ENCODE measurements around the gene CKS2.
"Not testable (repeated sequence)": the region's sequence is repeated elsewhere in the genome, so short reads cannot be mapped to it uniquely, and the experiment has no call there.

CKS2 gene

DNA sequence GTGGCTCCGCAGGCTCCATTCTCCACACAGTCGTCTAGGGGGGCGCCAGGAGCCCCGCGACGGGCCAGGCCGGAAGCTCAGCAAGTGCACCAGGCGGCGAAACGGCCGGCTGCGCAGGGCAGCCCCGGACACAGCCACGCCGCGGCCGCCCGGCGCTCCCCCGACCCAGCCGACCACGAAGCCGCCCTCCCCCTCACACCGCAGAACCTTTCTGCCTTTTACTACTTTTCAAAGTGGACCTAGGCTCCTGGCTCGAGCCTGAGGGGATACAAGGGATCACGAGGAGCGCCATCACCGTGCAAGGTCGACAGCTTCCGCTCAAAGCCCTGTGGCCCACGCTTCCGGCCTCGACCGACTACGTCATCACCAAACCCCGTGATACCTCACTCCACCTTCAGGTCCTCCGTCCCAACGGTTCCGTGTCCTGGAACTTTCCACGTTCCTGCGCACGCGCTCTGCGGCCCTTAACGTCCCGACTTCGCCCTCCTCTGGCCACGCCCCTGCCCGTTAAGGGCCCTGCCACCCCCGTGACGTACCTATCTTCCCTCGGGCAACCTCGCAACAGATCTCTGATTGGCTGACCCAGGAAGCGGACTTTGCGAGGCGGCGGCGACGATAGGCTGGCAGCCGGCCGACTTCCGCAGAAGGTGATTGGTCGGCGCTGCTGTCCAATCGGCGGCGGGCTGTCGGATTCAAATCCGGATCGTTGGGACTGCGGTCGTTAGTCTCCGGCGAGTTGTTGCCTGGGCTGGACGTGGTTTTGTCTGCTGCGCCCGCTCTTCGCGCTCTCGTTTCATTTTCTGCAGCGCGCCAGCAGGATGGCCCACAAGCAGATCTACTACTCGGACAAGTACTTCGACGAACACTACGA is at the start of gene CKS2:
Gene CKS2 (plus strand): TSS at position 721 of the 871 bp plus-strand sequence. CDS start 98 bp downstream, at position 819.
- peak; percentile 100 for DNase-seq (ENCODE audit: low read depth)

DNA sequence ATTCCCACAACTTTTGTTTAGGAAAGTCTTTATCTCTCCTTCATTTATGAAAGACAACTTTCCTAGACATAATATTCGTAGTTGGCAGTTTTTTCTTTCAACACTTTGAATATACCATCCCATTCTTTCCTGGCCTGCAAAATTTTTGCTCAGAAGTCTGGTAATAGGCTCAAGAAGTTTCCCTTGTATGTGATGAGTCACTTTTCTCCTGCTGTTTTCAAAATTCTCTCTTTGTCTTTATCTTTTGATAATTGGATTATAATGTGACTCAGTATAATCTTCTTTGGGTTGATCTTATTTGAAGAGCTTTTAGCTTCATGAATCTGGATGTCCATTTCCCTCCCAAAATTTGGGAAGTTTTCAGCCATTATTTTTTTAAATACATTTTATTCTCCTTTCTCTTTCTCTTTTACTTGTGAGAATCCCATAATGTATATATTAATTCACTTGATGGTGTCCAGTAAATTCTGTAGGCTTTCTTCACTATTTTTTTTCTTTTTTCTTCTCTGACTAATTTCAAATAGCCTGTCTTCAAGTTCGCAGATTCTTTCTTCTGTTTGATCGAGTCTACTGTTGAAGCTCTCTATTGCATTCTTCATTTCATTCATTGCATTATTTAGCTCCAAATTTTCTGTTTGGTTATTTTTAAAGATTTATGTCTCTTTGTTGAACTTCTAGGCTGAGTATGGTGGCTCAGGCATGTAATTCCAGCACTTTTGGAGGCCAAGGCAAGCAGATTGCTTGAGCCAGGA is 37.3 kb upstream of the CKS2 start:
- DNase-seq (ENCODE audit: low read depth): no peak

DNA sequence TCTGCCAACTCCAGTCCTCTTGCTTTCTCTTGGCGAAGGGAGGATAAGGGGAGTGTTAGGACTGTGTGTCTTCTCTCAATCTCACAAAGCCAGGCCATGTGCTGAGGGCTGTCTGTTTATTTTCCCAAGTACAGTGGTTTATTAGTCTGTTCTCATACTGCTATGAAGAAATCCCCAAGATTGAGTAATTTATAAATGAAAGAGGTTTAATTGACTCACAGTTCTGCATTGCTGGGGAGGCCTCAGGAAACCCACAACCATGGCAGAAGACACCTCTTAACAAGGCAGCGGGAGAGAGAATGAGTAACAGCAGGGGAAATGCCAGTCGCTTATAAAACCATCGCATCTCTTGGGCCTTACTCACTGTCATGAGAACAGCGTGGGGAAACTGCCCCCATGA is 36.2 kb upstream of the CKS2 start:
- DNase-seq (ENCODE audit: low read depth): no peak

DNA sequence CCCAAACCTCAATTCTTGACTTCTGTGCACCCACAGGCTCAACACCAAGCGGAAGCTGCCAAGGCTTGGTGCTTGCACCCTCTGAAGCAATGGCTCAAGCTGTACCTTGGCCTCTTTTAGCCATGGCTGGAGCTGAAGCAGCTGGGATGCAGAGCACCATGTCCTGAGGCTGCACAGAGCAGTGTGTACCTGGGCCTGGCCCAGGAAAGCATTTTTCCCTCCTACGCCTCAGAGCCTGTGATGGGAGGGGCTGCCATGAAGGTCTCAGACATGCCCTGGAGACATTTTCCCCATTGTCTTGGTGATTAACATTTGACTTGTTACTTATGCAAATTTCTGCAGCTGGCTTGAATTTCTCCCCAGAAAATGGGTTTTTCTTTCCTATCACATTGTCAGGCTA is 35.0 kb upstream of the CKS2 start:
- DNase-seq (ENCODE audit: low read depth): not testable (repeated sequence)

DNA sequence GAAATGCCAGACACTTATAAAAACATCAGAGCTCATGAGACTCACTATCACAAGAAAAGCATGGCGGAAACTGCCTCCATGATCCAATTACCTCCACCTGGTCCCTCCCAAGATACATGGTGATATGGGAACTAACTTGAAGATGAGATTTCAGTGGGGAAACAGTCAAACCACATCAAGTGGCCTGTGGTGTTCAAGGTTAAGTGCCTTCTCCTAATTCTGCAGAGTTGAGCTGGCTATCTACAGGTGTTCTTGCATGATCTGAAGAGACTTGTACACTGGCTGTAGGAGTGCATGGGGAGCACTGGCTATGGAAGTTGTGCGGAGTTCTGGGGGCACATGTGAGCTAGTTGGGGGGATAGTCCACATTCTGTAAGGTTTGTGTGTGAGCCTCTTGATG is 34.0 kb upstream of the CKS2 start:
- DNase-seq (ENCODE audit: low read depth): no peak

DNA sequence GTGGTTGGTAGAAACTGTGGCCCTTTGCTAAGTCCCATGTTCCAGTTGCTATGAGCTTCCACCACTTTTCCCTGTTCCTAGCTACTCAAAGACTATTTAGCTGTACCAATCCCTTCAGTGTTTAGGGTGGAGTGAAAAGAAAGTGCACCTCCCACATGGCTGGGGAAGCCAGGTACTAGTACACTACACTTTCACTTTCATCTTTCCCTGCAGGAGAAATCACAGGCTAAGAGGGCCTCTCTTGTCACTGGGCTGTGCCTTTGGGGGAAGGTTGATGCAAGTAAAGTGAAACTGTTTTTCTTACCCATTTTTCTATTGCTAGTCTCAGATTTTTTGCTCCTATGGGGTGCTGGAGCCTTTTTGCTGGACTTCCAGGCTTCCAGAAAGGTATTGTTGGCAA is 33.5 kb upstream of the CKS2 start:
- no peak for DNase-seq (ENCODE audit: low read depth)

DNA sequence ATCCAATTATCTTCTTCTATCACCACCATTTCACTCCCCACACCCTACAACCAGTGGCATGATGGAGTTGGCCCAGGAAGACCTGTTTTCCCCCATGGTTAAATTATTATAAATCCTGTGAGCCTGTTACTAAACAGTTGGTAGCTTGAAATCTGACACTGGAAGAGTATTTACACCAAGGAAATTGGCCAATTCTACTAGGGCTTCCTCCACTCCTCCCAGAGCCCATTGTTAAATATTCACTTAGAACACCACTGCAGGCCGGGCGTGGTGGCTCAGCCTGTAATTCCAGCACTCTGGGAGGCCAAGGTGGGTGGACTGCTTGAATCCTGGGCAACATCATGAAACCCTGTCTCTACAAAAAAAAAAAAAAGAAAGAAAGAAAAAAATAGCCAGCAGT is 32.4 kb upstream of the CKS2 start:
- no peak for DNase-seq (ENCODE audit: low read depth)

DNA sequence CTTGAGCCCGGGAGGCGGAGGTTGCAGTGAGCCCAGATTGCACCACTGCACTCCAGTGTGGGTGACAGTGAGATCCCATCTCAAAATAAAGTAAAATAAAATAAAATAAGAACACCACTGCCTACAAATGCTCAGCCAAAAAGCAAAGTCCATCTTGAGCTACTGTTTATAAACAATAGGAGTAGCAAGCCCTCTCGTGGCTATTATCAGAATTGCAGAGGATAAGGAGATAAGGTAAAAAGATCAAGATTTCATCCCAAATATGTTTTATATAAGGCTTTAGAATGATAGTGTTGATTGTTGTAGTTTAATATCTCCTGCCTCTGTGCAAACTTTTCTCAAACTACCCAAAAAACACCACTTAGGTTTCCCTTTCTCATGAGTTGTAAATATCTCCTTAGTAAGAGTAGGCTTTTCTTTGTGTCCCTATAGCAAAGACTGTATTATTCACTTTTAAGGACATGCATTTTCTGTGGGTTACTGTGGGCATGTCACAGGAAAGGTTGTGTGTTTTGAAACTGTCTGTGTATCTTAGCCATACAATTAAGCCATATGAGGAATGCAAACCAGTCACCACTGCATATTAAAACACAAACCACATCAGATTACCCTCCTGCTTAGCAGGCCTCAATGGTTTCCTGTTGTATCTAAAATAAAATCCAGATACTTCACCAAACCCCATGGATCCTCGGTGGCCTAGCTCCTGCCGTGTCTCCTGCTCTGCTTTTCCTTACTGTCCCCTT is 31.8 kb upstream of the CKS2 start:
- DNase-seq (ENCODE audit: low read depth): no peak

DNA sequence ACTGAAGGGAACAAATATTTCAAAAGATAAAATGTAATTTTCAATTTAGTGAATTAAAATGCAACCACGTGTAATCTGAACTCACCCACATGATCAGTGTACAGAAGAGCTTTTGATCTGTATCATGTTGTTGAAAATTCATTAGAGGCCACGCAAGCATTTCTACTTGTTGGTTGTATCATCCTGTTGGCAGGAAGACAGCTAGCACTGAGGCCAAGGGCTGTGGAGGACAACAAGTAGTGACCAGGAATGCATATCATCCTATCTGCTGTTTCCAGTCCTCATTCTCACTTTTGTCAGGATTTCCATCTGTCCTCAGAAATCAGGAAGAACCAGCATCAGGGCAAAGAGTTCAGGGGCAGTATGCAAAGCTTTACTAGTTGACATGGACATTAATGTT is 29.9 kb upstream of the CKS2 start:
- no peak for DNase-seq (ENCODE audit: low read depth)

DNA sequence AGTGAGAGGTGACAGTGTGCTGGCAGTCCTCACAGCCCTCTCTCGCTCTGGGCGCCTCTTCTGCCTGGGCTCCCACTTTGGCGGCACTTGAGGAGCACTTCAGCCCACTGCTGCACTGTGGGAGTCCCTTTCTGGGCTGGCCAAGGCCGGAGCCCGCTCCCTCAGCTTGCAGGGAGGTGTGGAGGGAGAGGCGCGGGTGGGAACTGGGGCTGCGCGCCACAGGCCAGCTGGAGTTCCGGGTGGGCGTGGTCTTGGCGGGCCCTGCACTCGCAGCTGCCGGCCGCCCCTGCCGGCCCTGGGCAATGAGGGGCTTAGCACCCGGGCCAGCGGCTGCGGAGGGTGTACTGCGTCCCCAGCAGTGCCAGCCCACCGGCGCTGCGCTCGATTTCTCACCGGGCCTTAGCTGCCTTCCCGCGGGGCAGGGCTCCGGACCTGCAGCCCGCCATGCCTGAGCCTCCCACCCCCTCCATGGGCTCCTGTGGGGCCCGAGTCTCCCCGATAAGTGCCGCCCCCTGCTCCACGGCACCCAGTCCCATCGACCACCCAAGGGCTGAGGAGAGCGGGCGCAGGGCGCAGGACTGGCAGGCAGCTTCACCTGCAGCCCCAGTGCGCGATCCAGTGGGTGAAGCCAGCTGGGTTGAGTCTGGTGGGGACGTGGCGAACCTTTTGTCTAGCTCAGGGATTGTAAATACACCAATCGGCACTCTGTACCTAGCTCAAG is 28.6 kb upstream of the CKS2 start:
- not testable (repeated sequence) for DNase-seq (ENCODE audit: low read depth)

DNA sequence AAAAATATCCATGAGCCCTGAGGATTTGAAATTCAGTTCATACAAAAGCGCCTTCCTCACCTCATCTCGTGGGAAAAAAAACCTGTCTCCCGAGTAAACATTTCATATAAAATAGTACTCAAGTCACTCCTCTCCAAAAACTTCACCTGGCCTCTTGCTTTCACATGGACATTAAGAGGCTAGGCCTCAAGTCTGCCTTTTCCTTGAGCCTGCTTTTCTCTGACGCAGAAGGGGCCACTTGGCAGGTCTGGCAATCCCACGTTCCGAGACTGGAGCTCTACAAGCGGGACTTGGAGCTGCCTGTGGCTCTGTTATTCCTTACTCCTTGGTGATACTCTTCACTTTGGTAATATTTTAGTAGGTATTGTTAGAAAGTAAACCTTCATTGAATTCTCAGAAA is 26.9 kb upstream of the CKS2 start:
- no peak for DNase-seq (ENCODE audit: low read depth)

DNA sequence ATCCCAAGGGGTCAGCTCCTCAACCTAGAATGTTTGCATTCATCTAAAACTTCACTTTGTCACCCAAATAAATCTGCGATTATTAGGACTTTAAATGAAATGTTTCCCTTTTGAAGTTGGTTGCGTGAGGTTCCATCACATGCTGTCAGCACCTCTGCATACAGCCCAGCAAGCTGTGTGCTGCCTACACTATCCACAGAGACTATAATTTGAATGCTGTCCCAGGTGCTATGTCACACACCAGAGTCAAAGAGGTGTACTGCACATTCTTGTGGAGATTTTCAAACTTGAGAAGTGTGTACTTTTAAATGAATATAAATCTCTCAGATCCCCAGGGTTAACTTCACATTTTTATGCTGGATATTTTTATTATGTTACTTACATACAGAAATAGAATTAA is 19.3 kb upstream of the CKS2 start:
- DNase-seq (ENCODE audit: low read depth): no peak

DNA sequence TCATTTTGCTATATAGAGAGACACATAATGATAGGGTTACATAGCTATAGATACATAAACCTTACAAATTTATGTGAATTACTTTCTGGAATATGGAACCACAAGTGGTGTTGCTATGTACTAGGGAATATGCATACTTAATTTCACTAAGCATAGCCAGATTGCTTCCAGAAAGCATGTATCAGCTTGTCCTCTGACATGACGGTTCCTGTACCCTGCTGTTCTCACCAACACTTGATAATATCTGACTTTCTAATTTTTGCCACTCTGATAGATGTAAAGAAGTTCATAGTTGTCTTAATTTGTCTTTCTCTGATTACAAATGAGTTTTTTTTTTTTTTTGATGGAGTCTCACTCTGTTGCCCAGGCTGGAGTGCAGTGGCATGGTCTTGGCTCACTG is 18.0 kb upstream of the CKS2 start:
- no peak for DNase-seq (ENCODE audit: low read depth)

DNA sequence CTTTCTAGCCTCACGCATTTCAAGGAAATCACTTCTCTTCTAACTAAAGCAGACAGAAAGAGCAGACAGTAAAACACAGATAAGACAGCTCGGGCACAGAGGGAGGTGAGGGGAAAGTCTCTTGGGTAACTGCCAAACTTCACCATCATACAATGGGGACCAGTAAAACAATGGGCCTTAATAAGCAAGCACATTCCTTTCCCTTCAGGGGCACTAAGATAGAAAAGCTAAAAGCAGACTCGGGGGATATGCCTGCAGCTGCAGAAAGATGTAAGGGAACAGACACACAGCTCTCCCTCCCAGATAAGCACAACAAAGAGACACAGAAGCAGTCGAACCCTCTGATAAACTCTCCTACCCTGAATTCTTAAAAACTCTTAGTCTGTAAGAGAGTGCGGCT is 15.6 kb upstream of the CKS2 start:
- DNase-seq (ENCODE audit: low read depth): no peak

DNA sequence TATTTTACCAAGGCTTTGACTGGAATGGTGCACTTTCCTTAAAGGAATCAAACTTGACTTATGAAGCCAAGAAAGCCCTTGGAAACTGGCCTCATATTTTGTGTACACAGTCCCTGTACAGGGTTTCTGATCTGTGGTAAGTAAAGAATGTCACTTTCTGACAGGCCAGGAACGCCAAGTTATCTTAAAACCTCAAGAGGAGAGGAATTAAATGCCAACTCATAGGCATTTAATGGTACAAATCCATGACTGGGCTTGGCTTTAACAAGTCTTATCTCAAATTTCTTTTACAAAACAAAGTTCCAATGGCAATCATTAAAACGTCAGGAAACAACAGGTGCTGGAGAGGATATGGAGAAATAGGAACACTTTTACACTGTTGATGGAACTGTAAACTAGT is 9.0 kb upstream of the CKS2 start:
- not testable (repeated sequence) for DNase-seq (ENCODE audit: low read depth)

DNA sequence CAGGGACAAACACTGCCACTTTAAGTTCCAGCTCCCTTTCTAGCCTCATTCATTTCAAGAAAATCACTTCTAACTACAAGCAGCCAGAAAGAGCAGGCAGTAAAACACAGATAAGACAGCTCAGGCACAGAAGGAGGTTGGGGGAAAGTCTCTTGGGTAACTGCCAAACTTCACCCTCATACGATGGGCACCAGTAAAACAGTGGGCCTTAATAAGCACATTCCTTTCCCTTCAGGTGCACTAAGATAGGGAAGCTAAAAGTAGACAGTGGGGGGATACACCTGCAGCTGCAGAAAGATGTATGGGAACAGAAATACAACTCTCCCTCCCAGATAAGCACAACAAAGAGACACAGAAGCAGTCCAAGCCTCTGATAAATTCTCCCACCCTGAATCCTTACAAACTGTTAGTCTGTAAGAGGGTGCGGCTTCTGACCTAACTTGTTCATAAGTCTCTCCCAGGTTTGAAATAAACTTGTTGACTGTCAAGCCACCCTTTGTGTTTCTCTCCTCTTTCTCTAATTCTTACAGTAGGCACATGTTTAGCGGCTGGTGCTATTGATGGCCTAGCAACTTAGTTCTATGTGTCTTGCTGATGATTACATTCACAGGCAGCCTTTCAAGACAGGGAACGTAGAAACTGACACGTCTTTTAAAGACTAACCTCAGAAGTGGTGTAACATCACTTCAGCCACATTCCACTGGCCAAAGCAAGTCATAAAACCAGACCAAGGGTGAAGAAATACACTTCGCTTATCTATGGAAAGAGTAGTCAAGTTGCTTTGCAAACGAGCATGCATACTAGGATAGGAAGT is 6.8 kb upstream of the CKS2 start:
- DNase-seq (ENCODE audit: low read depth): no peak

DNA sequence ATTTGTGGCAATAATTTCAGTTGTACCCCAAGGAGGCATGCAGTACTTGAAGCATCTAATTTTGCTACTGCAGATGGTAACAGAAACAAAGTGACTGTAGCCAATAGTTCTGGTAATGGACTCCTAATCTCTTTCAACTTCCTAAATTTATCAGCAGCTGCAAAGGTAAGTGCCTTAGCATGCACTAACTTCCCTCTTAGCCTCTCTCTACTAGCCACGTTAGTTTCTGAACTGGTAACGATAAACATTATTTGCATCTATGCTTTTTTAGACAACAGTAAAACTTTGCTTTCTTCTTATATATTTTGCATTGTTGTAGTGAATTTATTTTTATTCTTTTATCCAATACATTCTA is 6.2 kb upstream of the CKS2 start:
- DNase-seq (ENCODE audit: low read depth): no peak

DNA sequence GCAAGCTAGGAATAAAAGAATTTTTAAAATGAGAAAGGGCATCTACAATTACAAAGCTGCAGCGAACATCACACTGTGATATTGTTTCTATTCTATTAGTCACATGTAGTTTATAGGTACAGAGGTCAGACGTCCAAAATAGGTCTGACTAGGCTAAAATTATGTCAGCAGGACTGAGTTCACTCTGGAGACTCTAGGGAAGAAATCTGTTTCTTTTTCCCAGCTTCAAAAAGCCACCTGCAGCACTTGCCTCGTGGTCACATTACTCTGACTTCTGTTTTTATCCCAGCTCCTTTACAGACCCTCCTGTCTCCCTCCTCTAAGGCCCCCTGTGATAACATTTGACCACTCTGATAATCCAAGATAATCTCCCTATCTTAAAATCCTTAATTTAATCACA is 5.1 kb upstream of the CKS2 start:
- no peak for DNase-seq (ENCODE audit: low read depth)

DNA sequence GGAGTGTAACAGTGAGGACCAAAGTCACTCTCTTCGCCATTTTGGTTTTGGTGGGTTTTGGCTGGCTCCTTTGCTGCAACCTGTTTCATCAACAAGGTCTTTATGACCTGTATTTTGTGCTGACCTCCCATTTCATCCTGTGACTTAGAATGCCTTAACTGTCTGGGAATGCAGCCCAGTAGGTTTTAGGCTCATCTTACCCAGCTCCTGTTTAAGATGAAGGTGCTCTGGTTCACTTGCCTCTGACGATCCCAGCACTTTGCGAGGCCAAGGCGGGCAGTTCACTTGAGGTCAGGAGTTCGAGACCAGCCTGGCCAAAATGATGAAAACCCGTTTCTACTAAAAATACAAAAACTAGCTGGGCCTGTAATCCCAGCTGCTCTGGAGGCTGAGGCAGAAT is 1.8 kb upstream of the CKS2 start:
- no peak for DNase-seq (ENCODE audit: low read depth)

DNA sequence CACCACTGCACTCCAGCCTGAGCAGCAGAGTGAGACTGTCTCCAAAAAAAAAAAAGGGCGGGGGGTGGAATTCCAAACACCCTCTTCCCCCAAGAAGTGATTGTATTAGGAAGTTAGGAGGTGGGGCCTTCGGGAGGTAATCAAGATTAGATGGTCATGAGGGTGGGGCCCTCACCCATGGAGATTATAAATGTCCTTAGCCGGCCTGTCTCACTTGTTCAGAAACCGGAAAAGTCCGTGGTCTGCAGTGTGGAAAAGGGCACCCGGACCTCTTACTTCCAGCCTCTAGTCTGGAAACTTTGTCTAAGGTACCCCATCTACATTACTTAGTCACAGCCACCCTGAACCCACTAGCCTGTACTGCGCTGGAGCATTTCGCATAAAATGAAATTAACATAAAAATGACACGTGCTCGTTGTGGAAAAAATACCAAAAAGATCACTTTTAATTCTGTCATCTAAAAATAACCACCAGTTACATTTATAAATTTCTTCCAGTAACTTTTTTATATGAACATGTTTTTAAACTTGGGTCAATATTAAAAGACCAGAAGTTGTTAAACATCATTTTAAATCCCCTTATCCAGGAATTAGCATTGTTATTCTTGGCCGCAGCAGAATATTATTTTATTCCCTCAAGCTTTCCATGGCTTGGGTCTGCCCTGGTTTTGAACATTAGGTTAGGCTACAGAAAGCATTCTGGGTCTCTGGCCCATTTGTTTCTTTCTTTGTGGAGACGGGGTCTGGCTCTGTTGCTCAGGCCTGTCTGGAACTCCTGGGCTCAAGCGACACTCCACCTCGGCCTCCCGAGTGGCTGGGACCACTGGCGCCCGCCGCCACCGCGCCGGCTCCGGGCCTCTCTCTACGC is 1.2 kb upstream of the CKS2 start:
- DNase-seq (ENCODE audit: low read depth): no peak
